Measurements from ENCODE around the gene PCDHGA8. TPM values are rescaled to one million over a fixed set of nuclear protein-coding genes. Genes with fewer than 3 reads are reported as not detected.

PCDHGA8 gene
- total RNA-seq, 4 donors from 2014 or later: 2.9 to 5.8 (median 4.7) TPM

DNA sequence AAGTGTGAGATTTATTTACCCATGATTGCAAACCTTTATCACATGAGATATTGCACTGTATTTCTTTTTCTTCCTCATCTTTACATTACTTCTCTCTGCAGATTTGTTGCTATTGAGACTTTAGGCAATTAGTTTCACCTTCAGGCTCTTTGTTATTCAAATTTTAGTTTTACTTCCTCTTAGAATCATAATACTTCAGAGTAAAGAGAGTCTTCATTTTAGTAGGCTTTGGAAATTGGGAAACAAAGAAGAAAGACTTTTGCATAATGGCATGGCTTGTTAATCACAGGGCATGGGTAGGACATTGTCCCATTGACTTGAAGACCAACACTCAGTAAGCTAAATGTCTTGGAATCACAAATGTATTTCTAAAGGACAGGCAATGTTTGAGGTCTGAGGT is 29.7 kb upstream of the PCDHGA8 start:
- no peak for TF ChIP-seq POLR2A (IDR thresholded peaks at IDR 0.05)
- TF ChIP-seq, protein P1, sequence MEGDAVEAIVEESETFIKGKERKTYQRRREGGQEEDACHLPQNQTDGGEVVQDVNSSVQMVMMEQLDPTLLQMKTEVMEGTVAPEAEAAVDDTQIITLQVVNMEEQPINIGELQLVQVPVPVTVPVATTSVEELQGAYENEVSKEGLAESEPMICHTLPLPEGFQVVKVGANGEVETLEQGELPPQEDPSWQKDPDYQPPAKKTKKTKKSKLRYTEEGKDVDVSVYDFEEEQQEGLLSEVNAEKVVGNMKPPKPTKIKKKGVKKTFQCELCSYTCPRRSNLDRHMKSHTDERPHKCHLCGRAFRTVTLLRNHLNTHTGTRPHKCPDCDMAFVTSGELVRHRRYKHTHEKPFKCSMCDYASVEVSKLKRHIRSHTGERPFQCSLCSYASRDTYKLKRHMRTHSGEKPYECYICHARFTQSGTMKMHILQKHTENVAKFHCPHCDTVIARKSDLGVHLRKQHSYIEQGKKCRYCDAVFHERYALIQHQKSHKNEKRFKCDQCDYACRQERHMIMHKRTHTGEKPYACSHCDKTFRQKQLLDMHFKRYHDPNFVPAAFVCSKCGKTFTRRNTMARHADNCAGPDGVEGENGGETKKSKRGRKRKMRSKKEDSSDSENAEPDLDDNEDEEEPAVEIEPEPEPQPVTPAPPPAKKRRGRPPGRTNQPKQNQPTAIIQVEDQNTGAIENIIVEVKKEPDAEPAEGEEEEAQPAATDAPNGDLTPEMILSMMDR (IDR thresholded peaks at IDR 0.05): no peak

DNA sequence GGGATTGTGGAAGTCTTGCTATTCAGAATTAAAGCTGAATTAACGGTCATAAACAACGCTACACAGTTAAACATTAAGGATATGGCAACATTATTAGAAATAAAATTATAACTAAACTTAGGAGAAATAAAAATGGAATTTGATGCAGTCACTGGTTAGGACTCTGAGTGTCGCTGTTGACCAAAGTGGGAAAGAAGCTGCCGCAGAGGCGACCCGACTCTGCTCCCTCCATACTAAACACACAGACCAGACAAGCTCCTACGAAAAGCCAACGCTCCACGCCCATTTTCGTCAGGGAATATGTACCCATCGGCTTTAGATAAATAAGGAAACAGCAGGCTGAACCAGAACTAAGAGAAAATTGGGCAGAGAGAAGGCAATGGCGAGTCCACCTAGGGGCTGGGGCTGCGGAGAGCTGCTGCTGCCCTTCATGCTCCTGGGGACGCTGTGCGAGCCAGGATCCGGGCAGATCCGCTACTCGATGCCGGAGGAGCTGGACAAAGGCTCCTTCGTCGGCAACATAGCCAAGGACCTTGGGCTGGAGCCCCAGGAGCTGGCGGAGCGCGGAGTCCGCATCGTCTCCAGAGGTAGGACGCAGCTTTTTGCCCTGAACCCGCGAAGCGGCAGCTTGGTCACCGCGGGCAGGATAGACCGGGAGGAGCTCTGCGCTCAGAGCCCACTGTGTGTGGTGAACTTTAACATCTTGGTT is 28.3 kb upstream of the PCDHGA8 start, which contains the start of gene PCDHGA5:
Gene PCDHGA5 (plus strand): TSS at position 211 of the 709 bp plus-strand sequence. CDS start 169 bp downstream, at position 380.
- DNase-seq: no peak
- intact Hi-C loops (cut with DNase I): no loop called here
- Histone ChIP-seq H3K4me1 (no peaks in the 10 kb centered on the region), H3K9me3 (peaks cover 4% of the 10 kb centered on the region), H3K27me3 (no peaks in the 10 kb centered on the region), H3K27ac (no peak within 1 kb of the TSS), H3K36me3 (no peaks in the 10 kb centered on the region), H3K4me3 (replicated peaks in 1 of 3) (no peak within 1 kb of the TSS)
- 10 to 20% methylated on average over 24 to 30 of the region's 34 CpGs for WGBS, 2 donors
- no peak for TF ChIP-seq POLR2A (IDR thresholded peaks at IDR 0.05)
- TF ChIP-seq, protein P1 (IDR thresholded peaks at IDR 0.05): no peak

More for the DNA sequence above, 29.7 kb upstream of the PCDHGA8 start:
- Histone ChIP-seq H3K4me3 (replicated peaks in 1 of 3) (no peak overlapping the region), H3K4me1 (no peaks in the 10 kb centered on the region), H3K27me3 (no peaks in the 10 kb centered on the region), H3K27ac (no peak overlapping the region), H3K9me3 (peaks cover 8% of the 10 kb centered on the region), H3K36me3 (no peaks in the 10 kb centered on the region)
- no peak for DNase-seq
- intact Hi-C loops (cut with DNase I): no loop called here

DNA sequence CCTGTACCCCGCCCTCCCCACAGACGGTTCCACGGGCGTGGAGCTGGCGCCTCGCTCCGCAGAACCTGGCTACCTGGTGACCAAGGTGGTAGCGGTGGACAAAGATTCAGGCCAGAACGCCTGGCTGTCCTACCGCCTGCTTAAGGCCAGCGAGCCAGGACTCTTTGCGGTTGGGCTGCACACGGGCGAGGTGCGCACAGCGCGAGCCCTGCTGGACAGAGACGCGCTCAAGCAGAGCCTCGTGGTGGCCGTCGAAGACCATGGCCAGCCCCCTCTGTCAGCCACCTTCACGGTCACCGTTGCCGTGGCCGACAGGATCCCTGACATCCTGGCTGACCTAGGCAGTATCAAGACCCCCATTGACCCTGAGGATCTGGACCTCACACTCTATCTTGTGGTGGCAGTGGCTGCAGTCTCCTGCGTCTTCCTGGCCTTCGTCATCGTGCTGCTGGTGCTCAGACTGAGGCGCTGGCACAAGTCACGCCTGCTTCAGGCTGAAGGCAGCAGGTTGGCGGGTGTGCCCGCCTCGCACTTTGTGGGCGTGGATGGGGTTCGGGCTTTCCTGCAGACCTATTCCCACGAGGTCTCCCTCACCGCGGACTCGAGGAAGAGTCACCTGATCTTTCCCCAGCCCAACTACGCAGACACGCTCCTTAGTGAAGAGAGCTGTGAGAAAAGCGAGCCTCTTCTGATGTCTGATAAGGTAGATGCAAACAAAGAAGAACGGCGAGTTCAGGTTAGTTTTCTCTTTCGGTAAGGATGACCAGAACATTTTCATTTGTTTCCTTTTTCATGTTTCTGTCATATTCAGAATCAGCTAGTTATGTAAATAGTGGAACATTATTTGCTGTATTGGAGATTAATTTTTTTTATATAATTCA is 26.2 kb upstream of the PCDHGA8 start:
- H3K27me3 ChIP-seq: no peaks in the 10 kb centered on the region
- H3K27ac ChIP-seq: no peak overlapping the region
- DNase-seq: no peak
- intact Hi-C loops (cut with DNase I): no loop called here
- no peaks in the 10 kb centered on the region for H3K4me1 ChIP-seq
- TF ChIP-seq, protein P1 (IDR thresholded peaks at IDR 0.05): no peak
- no peak for TF ChIP-seq POLR2A (IDR thresholded peaks at IDR 0.05)
- H3K36me3 ChIP-seq: no peaks in the 10 kb centered on the region
- WGBS, 2 donors: 30 to 38% methylated on average over 27 to 29 of the region's 46 CpGs
- H3K4me3 ChIP-seq (replicated peaks in 1 of 3): no peak overlapping the region
- H3K9me3 ChIP-seq: peaks cover 4% of the 10 kb centered on the region

DNA sequence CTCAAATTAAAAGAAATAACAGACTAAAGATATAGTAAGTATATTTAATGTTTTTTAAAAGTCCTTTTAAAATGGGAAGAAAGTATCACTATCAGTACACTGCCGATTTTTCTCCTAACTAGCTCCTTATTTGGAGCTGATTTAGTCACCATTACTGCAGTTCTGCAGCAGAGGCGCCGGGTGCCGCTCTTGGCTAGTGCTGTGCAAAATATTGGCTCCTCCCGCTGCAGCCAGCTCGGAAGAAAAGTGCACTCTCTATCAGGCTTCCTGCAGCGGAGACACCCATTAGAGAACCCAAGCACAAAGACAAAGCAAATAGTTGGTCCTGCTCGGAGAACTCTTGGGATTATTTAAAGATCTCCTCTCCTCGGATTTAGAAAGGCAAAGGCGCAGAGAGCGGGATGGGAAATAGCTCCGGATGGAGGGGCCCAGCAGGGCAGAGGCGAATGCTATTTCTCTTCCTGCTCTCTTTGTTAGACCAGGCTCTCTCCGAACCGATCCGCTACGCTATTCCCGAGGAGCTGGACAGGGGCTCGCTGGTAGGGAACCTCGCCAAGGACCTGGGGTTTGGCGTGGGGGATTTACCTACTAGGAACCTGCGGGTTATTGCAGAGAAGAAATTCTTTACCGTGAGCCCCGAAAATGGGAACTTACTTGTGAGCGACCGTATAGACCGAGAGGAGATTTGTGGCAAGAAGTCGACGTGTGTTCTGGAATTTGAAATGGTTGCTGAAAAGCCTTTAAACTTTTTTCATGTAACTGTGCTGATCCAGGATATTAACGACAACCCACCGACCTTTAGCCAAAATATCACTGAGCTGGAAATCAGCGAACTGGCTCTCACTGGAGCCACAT is 22.2 kb upstream of the PCDHGA8 start, which contains the start of gene PCDHGB3:
Gene PCDHGB3 (plus strand): TSS at position 249 of the 855 bp plus-strand sequence. CDS start 153 bp downstream, at position 402.
- Histone ChIP-seq H3K4me1 (no peaks in the 10 kb centered on the region), H3K36me3 (no peaks in the 10 kb centered on the region), H3K27ac (no peak within 1 kb of the TSS), H3K27me3 (no peaks in the 10 kb centered on the region), H3K4me3 (replicated peaks in 1 of 3) (no peak within 1 kb of the TSS), H3K9me3 (no peaks in the 10 kb centered on the region)
- peak; percentile 50 to 56 for DNase-seq
- WGBS, 2 donors: 13 to 18% methylated on average over 32 of the region's 32 CpGs
- intact Hi-C loops (cut with DNase I): no loop called here
- TF ChIP-seq, protein P1 (IDR thresholded peaks at IDR 0.05): peak in 3 of 6 experiments; percentile 31 to 46 (median 36)
- no peak for TF ChIP-seq POLR2A (IDR thresholded peaks at IDR 0.05)
